Thyroid gland (tissue), 4 donors: ENCODE measurements around the gene TSPAN9.

Experiments used
- POLR2A ChIP-seq, 2 donors: fragments of 450-650 bp; IDR thresholded peaks; one replicate each; pipeline ENCODE4 v1.6.1; 2017; ENCODE audit warnings: antibody characterized with exemption in 2 of 2, mild to moderate bottlenecking in 2 of 2, moderate library complexity in 1 of 2
- TF ChIP-seq, protein P1 (sequence below), 6 experiments: fragments of 200-600 bp in 3 of 6; fragments of 450-650 bp in 3 of 6; sonication (generic) in 3 of 6; IDR thresholded peaks; one replicate each; pipeline ENCODE4 v1.5.1; 2016 to 2019; ENCODE audit warnings: antibody characterized with exemption in 6 of 6, mild to moderate bottlenecking in 2 of 6, inconsistent platforms in 1 of 6, moderate library complexity in 1 of 6

GRCh38 chr12:3032161-3032560, 45.0 kb upstream of the TSPAN9 start:
- TF ChIP-seq, protein P1, sequence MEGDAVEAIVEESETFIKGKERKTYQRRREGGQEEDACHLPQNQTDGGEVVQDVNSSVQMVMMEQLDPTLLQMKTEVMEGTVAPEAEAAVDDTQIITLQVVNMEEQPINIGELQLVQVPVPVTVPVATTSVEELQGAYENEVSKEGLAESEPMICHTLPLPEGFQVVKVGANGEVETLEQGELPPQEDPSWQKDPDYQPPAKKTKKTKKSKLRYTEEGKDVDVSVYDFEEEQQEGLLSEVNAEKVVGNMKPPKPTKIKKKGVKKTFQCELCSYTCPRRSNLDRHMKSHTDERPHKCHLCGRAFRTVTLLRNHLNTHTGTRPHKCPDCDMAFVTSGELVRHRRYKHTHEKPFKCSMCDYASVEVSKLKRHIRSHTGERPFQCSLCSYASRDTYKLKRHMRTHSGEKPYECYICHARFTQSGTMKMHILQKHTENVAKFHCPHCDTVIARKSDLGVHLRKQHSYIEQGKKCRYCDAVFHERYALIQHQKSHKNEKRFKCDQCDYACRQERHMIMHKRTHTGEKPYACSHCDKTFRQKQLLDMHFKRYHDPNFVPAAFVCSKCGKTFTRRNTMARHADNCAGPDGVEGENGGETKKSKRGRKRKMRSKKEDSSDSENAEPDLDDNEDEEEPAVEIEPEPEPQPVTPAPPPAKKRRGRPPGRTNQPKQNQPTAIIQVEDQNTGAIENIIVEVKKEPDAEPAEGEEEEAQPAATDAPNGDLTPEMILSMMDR (IDR thresholded peaks at IDR 0.05), result no peak
- TF ChIP-seq POLR2A (IDR thresholded peaks at IDR 0.05), result no peak
